HepG2 (cell line): ENCODE results near the gene TWNK. TPM values are rescaled to one million over a fixed set of nuclear protein-coding genes. Genes with fewer than 3 reads are reported as not detected.

ENCODE experiments used
- ARID2 ChIP-seq: sonication (generic); formaldehyde crosslinking; IDR thresholded peaks from 2 replicates; pipeline ENCODE4 v1.8.1; 2022; ENCODE audit warnings: mild to moderate bottlenecking, missing genetic modification reagents, borderline replicate concordance
- BCLAF1 ChIP-seq: fragments of 450-650 bp; IDR thresholded peaks from 2 replicates; pipeline ENCODE4 v1.6.1; 2017; ENCODE audit warnings: mild to moderate bottlenecking
- EED ChIP-seq: sonication (generic); formaldehyde crosslinking; IDR thresholded peaks from 2 replicates; pipeline ENCODE4 v1.5.0; 2020; ENCODE audit warnings: mild to moderate bottlenecking, missing genetic modification reagents
- ETV5 ChIP-seq: IDR thresholded peaks from 2 replicates; pipeline ENCODE4 v1.6.1; 2018; ENCODE audit warnings: missing biosample characterization, missing genetic modification reagents, inconsistent platforms, borderline replicate concordance
- HNRNPL ChIP-seq: fragments of 200-400 bp; formaldehyde crosslinking; IDR thresholded peaks from 2 replicates; pipeline ENCODE4 v1.6.1; 2017; ENCODE audit warnings: mild to moderate bottlenecking, low read depth, low read length
- KAT8 ChIP-seq: IDR thresholded peaks from 2 replicates; pipeline ENCODE4 v1.6.1; 2016; ENCODE audit warnings: missing genetic modification reagents, missing compliant biosample characterization
- MIER3 ChIP-seq: IDR thresholded peaks from 2 replicates; pipeline ENCODE4 v1.6.1; 2016; ENCODE audit warnings: missing compliant biosample characterization, borderline replicate concordance
- NR0B2 ChIP-seq: sonication (generic); formaldehyde crosslinking; IDR thresholded peaks from 2 replicates; pipeline ENCODE4 v1.4.0; 2020; ENCODE audit warnings: mild to moderate bottlenecking, missing genetic modification reagents
- NR2C2 ChIP-seq: sonication (generic); formaldehyde crosslinking; IDR thresholded peaks from 2 replicates; pipeline ENCODE4 v1.4.0; 2020; ENCODE audit warnings: missing genetic modification reagents, mild to moderate bottlenecking, moderate library complexity, borderline replicate concordance
- PATZ1 ChIP-seq: sonication (generic); formaldehyde crosslinking; IDR thresholded peaks from 2 replicates; pipeline ENCODE4 v1.4.0; 2020; ENCODE audit warnings: missing genetic modification reagents
- SP1 ChIP-seq, 2 experiments: fragments of 450-650 bp in 1 of 2; sonication (generic) in 1 of 2; formaldehyde crosslinking in 1 of 2; IDR thresholded peaks; 2 replicates each; pipeline versions ENCODE4 v1.4.0 to v1.6.1; 2016 to 2020; ENCODE audit warnings: missing genetic modification reagents in 1 of 2
- TEF ChIP-seq: sonication (generic); formaldehyde crosslinking; IDR thresholded peaks from 2 replicates; pipeline ENCODE4 v1.5.0; 2020; ENCODE audit warnings: missing genetic modification reagents
- TOE1 ChIP-seq: sonication (generic); formaldehyde crosslinking; IDR thresholded peaks from 2 replicates; pipeline ENCODE4 v1.4.0; 2020; ENCODE audit warnings: mild to moderate bottlenecking, missing genetic modification reagents
- ZNF276 ChIP-seq: sonication (generic); formaldehyde crosslinking; IDR thresholded peaks from 2 replicates; pipeline ENCODE4 v1.4.0; 2020; ENCODE audit warnings: mild to moderate bottlenecking, low read depth, missing genetic modification reagents
- ZNF430 ChIP-seq: sonication (generic); formaldehyde crosslinking; IDR thresholded peaks from 2 replicates; pipeline ENCODE4 v1.9.0; 2021; ENCODE audit warnings: mild to moderate bottlenecking, missing genetic modification reagents
- ZNF598 ChIP-seq: sonication (generic); formaldehyde crosslinking; IDR thresholded peaks from 2 replicates; pipeline ENCODE4 v1.5.1; 2020; ENCODE audit warnings: mild to moderate bottlenecking, missing genetic modification reagents, borderline replicate concordance
- ZNF615 ChIP-seq: sonication (generic); formaldehyde crosslinking; IDR thresholded peaks from 2 replicates; pipeline ENCODE4 v1.5.0; 2020; ENCODE audit warnings: mild to moderate bottlenecking, missing genetic modification reagents, borderline replicate concordance
- ZNF737 ChIP-seq: sonication (generic); formaldehyde crosslinking; IDR thresholded peaks from 2 replicates; pipeline ENCODE4 v1.5.0; 2020; ENCODE audit warnings: missing genetic modification reagents, mild to moderate bottlenecking, borderline replicate concordance
- ZNF781 ChIP-seq: sonication (generic); formaldehyde crosslinking; IDR thresholded peaks from 2 replicates; pipeline ENCODE4 v1.5.1; 2020; ENCODE audit warnings: borderline replicate concordance, mild to moderate bottlenecking, missing genetic modification reagents; ENCODE audit errors: not compliant biosample characterization
- ZZZ3 ChIP-seq: sonication (generic); formaldehyde crosslinking; IDR thresholded peaks from 2 replicates; pipeline ENCODE4 v1.4.0; 2020; ENCODE audit warnings: missing genetic modification reagents, mild to moderate bottlenecking, borderline replicate concordance
- polyA plus RNA-seq, 8 experiments: library from polyadenylated mRNA; depleted of rRNA in 3 of 8; stranded (reverse) in 7 of 8; unstranded in 1 of 8; fragments of >200 nt; fragmentation: Illumina TruSeq in 4 of 8; extraction: Trizol in 4 of 8; gene quantifications; 2 replicates each; pipeline versions ENCODE4 v1.2.1 to v1.2.3, GENCODE V29; 2011 to 2016; ENCODE audit warnings: low read depth in 4 of 8, missing spikeins in 1 of 8, mixed read lengths in 1 of 8; ENCODE audit not compliant: insufficient read depth in 1 of 8
- total RNA-seq, 5 experiments: library from RNA; depleted of rRNA; stranded (reverse); fragments of >200 nt; fragmentation: Illumina TruSeq; extraction: Trizol; gene quantifications; 2 replicates each; pipeline ENCODE4 v1.2.3, GENCODE V29; 2016; ENCODE audit warnings: low read depth in 1 of 5

The TWNK gene
- total and polyA plus RNA-seq, 2 of the 13 experiments (the other 11 are each of a cell fraction or from before 2014, with no cell fraction given), result 10.7 to 16.5 TPM

- no peak for TF ChIP-seq NR0B2
- no peak; the same call in 1 of the 2 replicates for TF ChIP-seq MIER3
- TF ChIP-seq PATZ1, result peak; percentile 80
- no peak for TF ChIP-seq ZNF615 (CRISPR knock-in tag)
- TF ChIP-seq HNRNPL, result 0 out of 2 replicates have a peak, but pooled peaks have one; percentile 57
- TF ChIP-seq ZNF430 (CRISPR knock-in tag), result no peak
- TF ChIP-seq ETV5, result peak; percentile 7; the same call in 1 of the 2 replicates
- TF ChIP-seq ARID2 (CRISPR knock-in tag), result no peak
- no peak for TF ChIP-seq SP1 (IDR thresholded peaks at IDR 0.05)
- TF ChIP-seq SP1 (CRISPR knock-in tag; IDR thresholded peaks at IDR 0.05), result no peak
- TF ChIP-seq ZNF598, result no peak
- no peak for TF ChIP-seq TEF (CRISPR knock-in tag)
- TF ChIP-seq NR2C2 (CRISPR knock-in tag), result no peak
- no peak for TF ChIP-seq TOE1 (CRISPR knock-in tag)
- TF ChIP-seq ZZZ3 (CRISPR knock-in tag), result no peak
- no peak for TF ChIP-seq ZNF737 (CRISPR knock-in tag)
- no peak for TF ChIP-seq ZNF276
- no peak for TF ChIP-seq EED (CRISPR knock-in tag)
- TF ChIP-seq ZNF781 (CRISPR knock-in tag), result no peak
- TF ChIP-seq BCLAF1, result no peak
- 0 out of 2 replicates have a peak, but pooled peaks have one; percentile 41 for TF ChIP-seq KAT8 (CRISPR knock-in tag)
These were observed 24.4 kb downstream of the TWNK start (continued) for GRCh38 chr10:101011517-101012423.
